HG02678 (cell line): ENCODE results near the gene PRKG1.
A peak's percentile ranks its signal among the peaks of the same experiment; 100 is the strongest.

Experiments used
- ATAC-seq: cut with Tn5 transposase; IDR thresholded peaks from one replicate; pipeline ENCODE4 v1.9.1; 2021; ENCODE audit warnings: mild to moderate bottlenecking, moderate library complexity; ENCODE audit not compliant: unreplicated experiment

Gene PRKG1

DNA sequence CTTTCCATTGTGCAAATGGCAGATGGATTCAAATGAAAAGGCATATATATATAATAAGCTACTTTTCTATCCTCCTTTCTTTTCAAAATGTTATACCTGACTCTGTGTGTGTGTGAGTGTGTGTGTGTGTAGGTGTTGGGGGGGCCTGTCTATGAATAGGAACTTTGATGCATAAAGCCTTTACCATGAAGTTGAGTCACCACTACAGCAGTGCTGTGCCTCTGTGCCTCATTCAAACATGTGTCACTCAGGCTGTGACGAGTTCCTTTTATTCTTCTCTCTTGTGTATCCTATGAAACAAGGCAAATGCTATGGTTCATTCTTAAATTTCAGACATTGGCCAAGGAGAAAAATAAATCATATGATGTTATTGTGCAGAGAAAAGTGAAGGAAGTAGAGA lies 1187.1 kb downstream of the PRKG1 start:
- ATAC-seq = no peak

DNA sequence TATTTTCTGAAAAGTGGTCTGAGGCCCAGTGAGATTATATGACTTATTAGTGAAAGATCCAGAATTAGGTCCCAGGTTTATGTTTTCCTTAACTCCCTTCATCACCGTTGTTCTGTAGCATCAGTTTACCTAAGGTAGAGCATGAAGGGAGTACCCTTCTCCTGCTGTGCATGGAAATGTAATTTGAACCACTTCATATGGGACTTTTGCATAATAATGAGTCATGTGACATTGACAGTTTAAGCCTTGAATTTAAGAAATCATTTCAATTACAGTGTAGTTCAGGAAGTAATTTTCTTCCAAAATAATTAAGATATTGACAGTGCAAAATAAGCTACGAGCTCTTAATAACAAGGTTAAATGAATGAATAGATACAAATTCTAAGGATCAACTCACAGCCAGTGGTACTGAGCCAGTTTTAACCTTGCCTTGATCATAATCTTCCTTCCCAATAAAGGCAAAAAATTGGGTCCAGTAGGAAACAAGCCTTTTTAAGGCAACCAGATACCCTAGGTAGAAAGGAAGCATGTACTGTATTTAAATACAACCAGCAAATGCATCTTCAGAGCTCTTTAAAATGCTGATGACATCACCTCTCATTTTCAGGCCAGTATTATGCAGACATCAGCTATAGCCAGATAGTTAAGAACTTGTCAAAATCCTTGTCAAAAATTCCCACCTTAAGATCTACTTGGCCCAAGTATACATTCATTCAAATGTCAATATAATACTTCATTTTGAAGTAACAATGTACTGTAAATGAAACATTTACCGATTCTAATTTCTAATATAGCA lies 1191.0 kb downstream of the PRKG1 start:
- ATAC-seq = no peak

GRCh38 chr10:52266858-52267257 lies 1192.6 kb downstream of the PRKG1 start:
- no peak for ATAC-seq

DNA sequence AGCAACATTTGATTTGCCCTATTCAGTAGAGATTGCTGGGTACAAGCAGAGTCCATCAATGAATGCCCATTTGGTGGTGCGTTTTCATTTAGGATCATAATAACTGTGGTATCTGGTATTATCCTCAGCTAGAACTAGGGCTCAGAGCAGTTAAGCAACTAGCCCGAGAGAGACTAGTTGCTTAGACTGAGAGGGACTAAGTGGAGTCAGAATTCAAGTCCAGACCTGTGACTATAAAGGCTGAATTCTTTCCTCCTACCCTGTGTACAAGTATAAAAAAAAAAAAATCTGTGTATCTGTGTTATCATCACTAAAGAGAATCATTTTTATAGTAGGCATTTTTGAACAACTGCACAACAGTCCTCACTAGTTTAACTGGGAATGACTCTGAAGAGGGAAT lies 1194.5 kb downstream of the PRKG1 start:
- no peak for ATAC-seq

GRCh38 chr10:52269233-52269632 lies 1194.9 kb downstream of the PRKG1 start:
- ATAC-seq = no peak

GRCh38 chr10:52276163-52276562 lies 1201.9 kb downstream of the PRKG1 start:
- ATAC-seq = no peak

DNA sequence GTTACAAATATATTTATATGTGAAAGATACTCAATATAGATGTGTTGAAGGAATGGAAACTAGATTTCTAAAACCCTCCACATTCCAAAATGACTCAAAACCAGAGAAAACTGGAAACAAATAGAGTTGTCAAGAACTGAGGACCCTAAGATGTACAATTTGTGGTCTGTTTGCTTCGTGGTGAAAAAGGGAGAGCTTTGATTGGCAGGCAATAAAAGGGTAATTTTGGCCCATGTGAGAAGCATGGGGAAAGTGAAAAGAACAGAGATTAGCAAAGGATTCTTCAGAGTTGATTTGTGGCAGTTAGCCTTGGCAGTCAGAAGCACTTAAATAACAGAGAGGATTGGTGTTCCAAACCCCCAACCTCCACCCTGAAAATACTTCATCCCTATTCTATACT lies 1202.7 kb downstream of the PRKG1 start:
- no peak for ATAC-seq

GRCh38 chr10:52279546-52279945 lies 1205.3 kb downstream of the PRKG1 start:
- no peak for ATAC-seq

- ATAC-seq = no peak
Observed at GRCh38 chr10:52280051-52280450, 1205.8 kb downstream of the PRKG1 start.

DNA sequence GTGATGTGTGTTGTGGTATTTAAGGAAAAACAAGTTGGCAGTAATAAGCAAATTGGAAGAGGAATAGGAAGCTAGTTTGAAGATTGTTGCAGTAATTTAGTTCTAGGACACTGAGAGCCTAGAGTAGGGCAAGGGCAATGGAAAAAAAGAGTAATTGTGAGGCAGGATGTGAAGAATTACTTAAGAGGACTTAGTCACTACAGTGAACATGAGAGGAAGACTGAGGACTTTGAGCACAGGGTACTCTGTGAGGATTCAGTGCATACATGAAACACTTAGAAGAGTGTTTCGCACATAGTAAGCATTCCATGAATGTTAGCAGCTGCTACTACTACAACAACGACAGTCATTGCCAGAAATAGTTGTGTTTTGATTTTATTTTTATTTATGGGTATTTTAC lies 1208.9 kb downstream of the PRKG1 start:
- no peak for ATAC-seq

- ATAC-seq = no peak
Observed at GRCh38 chr10:52284416-52285013, 1210.2 kb downstream of the PRKG1 start.

DNA sequence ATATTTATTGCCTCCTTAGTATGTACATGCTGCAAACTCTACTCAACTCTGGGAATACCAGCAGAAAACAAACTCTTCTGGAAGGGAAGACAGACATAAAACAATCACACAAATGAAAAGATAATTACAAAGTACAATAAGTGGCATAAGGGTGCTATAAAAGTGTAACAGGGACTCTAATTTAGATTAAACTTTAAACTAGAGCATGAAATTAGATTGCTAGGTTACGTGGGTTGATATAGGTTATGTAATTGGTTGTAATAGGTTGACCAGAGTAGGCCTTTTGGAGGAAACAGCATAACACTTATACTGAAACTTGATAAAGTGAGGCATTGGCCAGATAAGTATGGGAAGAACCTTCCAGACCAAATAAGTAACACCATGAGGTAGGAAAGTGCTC lies 1213.6 kb downstream of the PRKG1 start:
- ATAC-seq = no peak

DNA sequence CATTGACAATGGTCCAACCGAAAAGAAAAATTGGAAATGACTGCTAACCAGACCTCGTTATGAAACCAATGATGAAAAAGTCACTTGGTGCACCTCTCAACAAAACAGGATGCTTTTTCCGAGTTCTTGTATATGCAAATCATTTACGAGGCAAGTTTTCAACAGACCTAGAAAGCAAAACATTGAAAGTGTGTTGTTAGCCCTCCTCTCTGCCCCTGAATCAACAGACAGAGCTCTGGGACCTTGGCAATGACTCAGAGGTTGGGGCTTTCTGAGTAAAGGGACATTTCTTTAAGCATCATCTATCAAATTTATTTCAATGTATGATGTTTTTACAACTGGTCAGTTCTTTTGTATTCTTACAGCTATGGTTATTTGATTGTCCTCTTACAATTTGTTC lies 1223.5 kb downstream of the PRKG1 start:
- no peak for ATAC-seq

DNA sequence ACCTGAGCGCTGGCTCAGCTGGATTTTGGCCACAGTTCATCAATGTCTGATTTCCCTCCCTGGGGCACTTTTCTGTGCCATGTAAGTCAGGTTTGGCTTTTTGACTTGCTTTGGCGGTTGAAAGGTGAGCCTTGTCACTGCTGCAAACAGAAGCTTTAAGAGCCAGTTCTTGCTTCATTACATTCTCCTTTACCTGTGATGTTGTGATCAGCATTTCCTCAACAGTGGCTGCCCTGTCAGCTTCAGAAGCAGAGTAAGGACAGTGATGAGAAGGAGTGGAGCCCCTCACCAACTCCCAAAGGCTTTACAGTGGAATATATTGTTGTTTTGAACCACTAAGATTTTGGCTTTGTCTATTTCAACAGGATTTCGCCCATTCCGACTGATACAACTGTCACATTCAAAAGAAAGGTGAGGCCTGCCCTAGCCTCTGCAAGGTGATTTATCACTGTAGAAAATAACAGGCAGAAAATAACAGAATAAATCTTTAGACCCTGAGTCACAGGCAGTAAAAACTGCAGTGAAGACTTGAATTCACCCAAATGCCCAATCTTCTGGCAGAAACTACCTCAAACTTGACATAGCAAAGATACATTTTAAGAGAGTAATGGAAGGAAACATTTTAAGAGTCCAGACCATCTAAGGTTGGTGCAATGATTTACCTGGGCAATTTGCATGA lies 1226.5 kb downstream of the PRKG1 start:
- no peak for ATAC-seq

DNA sequence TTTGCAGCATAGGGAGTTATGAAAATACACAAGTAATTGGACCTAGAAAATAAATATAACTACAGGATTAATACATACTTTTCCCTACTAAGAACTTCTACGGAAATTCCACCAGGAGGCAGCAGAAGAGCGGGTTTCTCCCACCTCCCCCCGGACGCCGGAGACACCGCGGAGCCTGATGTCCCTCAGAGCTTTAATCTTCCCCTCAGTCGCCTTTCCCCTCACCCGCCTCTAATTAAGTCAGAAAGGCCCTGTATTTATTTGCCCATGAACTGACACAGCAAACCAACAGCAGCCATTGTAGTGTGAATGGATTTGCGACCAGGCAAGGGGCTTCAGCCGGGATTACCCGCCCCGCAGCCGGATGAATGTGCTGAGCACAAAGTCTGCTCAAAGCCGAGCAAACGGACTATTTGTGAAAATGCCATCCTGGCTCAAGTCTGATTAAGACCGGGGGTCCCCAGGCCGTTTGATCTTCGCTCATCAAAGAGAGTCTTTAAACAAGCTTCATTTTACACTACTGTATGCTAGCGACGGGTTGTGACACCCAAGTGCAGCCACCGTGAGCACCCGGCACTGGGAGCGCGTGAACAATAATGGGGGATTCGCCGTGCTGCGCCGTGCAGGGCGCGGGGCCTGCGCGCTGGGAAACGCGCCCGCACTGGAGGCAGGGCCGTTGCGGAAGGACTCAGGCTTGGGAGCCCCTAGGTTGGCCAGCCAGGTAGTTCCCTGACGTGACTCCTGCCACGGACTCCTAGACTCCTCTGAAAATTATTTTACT lies 1234.2 kb downstream of the PRKG1 start:
- peak; percentile 82 for ATAC-seq

- no peak for ATAC-seq
Observed at GRCh38 chr10:52312942-52313255, 1238.6 kb downstream of the PRKG1 start.

GRCh38 chr10:52313256-52313932 lies 1239.1 kb downstream of the PRKG1 start:
- ATAC-seq = no peak

DNA sequence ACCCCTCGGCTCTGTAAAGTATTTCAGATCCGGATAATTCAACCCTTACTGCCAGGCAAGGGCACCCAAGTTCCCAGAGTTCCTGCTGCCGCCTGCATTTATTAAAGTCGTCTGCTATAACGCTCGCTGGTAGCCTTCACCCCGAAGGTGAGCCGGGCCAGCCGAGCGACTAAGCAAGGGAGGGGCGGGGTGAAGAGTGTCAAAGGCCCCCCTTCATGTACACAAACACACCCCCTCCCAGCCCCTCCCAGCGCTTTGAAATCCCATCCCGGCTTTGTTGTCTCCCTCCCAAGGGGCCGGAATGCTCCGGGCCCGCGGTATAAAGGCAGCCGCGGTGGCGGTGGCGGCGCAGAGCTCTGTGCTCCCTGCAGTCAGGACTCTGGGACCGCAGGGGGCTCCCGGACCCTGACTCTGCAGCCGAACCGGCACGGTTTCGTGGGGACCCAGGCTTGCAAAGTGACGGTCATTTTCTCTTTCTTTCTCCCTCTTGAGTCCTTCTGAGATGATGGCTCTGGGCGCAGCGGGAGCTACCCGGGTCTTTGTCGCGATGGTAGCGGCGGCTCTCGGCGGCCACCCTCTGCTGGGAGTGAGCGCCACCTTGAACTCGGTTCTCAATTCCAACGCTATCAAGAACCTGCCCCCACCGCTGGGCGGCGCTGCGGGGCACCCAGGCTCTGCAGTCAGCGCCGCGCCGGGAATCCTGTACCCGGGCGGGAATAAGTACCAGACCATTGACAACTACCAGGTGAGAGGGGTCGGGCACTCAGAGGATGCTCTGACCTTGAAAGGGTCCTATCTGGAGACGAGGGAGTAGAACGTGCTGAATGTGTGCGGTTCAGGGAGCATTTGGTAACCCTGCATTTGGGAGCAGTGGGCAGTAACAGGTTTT lies 1239.9 kb downstream of the PRKG1 start, which contains the start of gene DKK1:
Gene DKK1, plus strand, starts transcription at position 349 of the 889 bp plus-strand sequence. Its CDS starts 154 bp downstream, at position 503.
- no peak for ATAC-seq

GRCh38 chr10:52314822-52315552 lies 1240.7 kb downstream of the PRKG1 start:
- no peak for ATAC-seq
